Stimulated activated CD4-positive, alpha-beta T cell treated with anti-CD3 and anti-CD28 coated beads, Interleukin-15, amount 100 ng/mL, for 1 hour (primary cell): ENCODE data around the gene FCHSD1.

ENCODE experiments used
- DNase-seq, 2 donors: peaks; one replicate each; pipeline ENCODE4 v3.0.0-alpha.2; 2020; ENCODE audit warnings: low read depth in 1 of 2, low spot score in 1 of 2

The FCHSD1 gene

GRCh38 chr5:141672841-141673813 is 21.9 kb upstream of the FCHSD1 start:
- no peak for DNase-seq

GRCh38 chr5:141672071-141672840 is 21.0 kb upstream of the FCHSD1 start:
- no peak for DNase-seq

DNA sequence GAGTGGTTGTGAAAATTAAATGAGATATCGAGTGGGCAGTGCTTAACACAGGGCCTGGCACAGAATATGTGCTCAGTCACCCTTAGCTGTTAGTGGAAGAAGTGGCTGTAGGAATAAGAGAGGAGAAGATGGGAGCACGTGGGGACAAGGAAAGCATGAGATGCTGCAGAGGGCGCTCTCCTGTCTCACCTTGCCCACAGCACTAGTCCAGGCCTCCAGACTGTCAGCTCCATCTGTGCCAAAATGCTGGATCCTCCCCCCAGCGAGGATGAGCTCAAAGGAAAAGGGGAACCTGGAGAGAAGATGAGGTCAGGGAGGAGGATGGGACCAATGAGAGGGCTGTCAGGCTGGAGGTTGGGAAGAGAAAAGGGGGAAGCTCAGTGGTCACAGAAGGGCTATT is 18.3 kb upstream of the FCHSD1 start:
- DNase-seq = no peak

DNA sequence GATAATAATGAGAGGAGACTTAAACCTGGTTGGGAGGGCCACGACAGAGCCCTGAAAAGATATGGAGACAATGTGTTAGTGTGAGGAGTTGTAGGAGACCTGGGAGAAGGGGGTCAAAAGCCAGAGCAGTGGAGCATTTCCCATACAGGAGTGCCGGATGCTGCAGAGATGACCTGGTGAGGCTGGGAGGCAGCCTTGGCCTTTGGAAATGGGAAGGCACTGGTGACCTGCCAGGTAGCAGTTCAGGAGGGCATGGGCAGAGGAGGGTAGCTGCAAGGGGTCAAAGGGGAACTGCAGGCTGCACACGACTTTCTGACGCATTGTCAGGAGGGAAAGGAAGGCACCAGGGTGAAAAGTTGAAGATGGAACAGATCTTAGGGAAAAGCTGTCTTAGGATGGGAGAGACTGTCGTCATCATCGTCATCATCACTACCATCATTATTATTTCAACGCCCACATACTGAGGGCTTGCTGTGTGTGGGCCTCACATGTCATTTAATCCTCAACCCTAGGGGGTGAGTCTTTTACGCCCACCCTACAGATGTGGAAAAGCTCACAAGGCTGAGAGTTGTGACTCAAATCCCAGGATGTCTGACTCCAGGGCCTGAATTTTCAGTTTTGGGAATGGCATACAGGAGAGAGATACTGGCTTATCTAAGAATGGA is 17.5 kb upstream of the FCHSD1 start:
- no peak for DNase-seq

DNA sequence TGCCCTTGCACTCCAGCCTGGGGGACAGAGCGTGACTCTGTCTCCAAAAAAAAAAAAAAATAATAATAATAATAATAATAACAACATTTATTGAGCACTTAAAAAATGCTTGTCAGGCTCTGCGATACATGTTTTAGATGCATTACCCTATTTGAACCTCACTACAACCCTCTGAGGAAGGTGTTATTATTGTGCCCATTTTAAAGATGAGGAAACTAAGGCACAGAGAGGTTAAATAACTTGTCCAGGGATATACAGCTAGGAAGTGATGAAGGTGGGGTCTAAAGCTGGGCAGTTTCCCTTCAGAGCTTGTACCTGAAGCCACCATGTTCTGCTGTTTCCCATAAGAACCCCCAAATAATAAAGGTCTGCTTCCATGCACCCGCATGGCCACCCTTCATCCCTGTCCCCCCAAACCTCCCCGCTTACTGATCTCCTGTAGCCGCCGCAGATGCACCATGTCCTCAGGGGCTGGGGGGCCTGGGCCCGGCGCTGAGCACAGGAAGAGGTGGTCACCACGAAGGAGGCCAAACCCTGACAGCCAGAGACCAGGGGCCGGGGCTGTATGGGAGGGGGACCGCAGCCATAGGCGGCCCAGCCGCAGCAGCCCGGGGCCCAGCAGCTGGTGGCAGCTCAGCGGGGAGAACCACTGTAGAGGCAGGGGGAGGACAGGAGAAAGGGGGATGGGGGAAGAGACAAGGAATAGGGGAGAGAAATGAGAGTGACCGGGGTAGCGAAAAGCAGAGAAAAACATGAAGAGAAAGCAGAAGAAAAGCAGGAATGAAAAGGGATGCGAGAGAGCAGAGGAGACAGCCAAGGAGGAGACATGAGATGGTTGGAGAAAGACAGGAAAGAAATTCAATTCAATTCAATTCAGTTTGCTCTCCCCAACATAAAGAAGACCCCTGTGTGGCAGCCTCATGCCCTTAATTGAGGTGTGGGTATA is 15.1 kb upstream of the FCHSD1 start:
- DNase-seq = no peak

DNA sequence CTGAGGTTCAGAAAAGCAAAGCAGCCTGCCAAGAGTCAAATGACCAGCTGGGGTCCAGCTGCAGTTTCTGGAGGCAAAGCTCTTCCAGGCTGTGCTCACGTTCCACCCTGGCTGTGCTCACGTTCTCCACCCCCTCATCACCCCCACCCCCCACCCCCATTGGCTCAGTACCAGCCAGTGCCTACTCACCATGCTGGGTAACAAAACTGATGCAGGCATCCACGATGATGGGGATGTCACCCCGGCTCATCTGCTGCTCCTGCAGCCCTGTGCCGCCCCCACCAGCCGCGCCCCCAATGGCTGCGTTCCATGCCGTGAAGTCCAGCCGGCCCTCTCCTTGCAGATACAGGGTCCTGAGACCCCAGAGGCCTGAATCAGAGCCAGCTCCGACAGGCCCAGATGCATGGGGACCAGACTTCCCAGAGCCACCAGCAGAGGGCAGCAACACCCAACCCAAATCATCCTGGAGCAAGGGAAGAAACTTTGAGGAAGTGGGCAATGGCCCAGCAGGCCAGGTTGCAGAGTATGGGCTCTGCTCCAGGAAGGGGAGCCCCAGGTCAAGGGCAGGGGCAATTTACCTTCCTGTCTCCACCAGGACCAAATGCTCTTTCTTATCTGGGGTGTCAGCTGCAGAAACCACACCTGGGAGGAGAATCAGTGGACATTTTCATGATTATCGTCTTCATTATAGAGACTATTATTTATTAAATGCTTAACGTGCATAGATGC is 13.7 kb upstream of the FCHSD1 start:
- peak; percentile 55 to 63 for DNase-seq

DNA sequence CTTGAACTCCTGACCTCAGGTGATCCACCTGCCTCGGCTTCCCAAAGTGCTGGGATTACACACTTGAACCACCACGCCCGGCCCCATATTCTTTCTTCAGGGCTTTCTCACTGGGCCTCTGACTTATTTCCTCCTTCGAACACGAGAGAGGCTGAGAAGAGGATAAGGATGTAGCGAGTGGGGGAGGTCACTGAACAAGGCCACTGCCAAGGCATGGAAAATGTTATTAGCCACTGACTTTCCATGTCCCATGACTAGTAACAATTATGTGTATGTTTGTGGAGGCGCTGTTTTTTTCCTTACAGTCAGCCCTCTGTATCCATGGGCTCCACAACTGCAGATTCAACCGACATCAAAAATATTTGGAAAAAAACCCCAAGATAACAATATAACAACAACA is 12.3 kb upstream of the FCHSD1 start:
- DNase-seq = no peak

- no peak for DNase-seq
Observed at GRCh38 chr5:141662028-141662427, 10.8 kb upstream of the FCHSD1 start.

DNA sequence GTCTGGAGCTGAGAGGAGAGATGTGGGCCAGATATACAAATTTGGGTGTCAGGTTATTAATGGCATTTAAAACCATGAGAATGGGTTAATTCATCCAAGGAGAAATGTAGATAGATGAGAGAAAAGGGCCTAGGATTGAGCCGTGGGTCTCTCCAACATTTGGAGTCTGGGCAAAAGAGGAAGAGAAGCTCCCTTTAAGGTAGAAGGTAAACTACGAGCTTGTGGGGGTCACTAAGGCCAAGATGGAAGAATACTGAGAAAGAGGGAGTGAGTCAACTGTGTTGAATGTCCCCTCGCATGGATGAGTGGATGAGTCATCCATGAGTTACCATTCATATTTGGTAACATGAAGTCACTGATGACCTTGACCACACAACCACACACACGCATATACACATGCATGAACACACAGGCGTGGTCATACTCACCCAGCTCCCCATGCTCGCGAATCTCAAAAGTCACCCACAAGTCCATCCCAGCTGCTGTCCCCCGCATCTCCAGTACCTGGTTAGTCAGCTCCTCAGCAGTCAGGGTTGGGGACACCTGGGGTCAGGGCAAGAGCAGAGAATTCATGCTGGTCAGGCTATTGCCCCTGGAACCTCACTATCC is 6.8 kb upstream of the FCHSD1 start:
- no peak for DNase-seq

DNA sequence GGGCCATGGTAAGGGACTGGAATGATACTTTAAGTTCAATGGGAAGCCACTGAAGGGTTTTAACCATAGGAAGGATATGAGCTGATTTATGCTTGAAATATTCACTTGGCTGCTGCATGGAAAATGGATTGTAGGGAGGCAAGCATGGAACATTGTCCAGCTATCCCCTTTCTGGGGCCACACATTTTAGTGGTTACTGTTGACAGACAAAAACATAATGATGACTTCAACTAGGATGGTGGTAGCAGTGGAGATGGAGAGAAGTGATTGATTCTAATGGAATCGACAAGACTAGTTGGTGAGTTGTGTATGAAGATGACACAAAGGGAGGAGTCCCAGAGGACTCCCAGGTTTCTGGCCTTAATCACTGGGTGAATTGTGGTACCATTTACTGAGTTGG is 6.2 kb upstream of the FCHSD1 start:
- DNase-seq = no peak

GRCh38 chr5:141656396-141656795 is 5.2 kb upstream of the FCHSD1 start:
- DNase-seq = no peak

DNA sequence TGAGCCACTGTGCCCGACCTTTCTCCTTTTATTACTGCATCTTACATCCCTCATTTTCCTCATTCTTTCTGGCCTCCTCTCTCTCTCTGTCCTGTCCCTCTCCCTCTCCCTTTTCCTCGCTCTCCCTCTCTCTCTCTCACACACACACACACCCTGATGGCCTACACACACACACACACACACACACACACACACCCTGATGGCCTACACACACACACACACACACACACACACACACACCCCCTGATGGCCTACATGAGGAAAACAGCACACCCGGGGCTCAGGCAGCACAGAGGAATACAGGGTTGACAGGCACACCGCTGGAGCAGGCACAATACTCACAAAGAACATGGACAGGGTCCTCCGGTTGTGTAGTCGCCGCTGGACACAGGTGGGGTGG is 3.8 kb upstream of the FCHSD1 start:
- DNase-seq = no peak

DNA sequence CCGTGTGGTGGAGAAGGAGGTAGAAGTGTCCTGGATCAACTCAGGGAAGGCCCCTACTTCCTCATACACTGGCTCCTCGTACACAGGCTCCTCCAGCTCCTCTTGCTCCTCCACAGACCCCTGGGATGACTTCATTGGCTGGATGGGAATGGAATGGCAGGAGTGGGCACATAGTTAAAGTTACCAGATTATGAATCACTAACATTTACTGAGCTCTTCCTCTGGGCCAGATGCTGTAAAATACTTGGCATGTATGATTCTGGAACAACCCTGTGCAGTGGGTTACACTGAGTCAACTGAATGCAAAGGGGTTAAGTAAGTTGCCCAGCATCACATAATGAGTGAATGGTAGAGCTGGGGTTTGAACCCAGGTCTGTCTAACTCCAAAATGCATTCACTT is 3.1 kb upstream of the FCHSD1 start:
- no peak for DNase-seq

GRCh38 chr5:141651728-141652105 is 499 bp upstream of the FCHSD1 start:
- DNase-seq = no peak

- DNase-seq = no peak
Observed at GRCh38 chr5:141649972-141650371, 1.2 kb downstream of the FCHSD1 start.

- no peak for DNase-seq
Observed at GRCh38 chr5:141649056-141649688, 2.0 kb downstream of the FCHSD1 start.

DNA sequence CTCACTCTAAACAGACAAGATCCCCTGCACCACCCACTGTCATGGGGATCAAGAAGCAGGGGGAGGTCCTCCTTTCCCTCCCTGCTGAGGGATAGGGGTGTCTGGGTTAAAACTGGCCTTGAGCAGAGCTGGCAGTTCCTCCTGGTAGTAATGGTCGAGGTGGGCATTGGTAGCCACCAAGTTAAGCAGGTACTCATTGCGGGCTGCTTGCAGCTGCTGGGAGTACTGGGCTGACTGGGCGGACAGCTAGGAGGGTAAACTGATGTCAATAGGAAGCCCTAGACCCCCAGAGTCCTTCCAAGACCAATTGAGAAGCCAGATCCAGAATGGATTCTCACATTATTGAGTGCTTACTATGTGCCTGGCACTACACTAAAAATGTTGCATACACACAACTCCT is 3.4 kb downstream of the FCHSD1 start:
- no peak for DNase-seq

DNA sequence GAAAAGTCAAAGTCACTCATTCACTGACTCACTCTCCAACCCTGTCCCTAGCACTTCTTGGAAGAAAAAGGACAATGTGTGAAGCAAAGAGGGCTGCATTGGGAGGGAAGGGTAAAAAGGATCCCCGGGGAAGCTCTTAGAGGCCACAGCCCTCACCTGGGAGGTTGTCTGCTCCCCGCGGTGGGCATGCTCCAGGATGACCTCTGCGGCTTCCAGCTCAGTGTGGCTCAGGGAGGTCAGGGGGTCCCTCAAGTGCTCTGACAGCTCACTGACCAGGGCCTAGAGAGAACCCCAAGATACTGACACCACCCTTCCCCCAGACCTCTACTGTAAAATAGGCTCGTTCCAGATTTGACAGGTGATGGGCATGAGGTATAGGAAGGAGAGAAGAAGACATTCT is 4.0 kb downstream of the FCHSD1 start:
- DNase-seq = no peak

- DNase-seq = no peak
Observed at GRCh38 chr5:141646026-141646425, 5.2 kb downstream of the FCHSD1 start.
